Measurements from ENCODE around the gene TMEM63A.
"Not testable (repeated sequence)": the region's sequence is repeated elsewhere in the genome, so short reads cannot be mapped to it uniquely, and the experiment has no call there.

The TMEM63A gene

DNA sequence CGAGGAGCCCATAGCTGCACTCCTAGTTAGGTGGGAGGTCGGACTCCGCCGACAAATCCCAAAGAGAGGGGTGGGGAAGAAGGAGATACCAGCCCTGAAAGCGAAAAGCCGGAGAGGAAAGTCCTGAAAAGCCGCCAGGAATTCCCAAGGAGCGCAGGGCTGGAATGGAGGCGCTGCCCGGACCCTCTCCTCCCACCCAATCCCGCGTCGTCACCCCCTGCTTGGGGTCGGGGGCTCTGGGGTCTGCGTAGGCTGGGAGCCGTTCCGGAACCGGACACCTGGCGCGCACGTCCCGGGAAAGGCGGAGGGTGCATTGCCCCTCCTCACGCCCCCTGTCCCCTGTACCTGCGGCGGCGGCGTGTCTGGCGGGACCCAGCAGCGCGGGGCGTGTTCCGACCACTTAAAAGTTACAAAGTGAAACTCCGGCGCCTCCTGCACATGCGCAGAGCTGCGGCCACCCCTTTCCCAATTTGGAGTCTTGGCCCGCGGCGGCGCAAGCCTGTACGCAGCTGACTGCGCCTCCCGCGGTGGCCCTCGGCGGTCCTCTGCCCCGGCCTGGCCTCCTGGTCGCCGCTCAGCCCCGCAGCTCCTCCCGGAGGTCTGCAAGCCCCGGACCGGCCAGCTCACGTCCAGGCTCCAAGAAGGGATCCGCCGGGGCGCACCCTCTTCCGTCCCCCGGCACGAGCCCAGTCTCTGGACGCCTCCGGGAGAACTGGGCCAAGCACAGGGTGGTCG lies at the start of gene TMEM63A:
TMEM63A (minus strand) TSS at position 422 of the 735 bp plus-strand sequence. CDS start 4,800 bp downstream, outside the sequence.
- TF ChIP-seq CTCF (IDR thresholded peaks at IDR 0.05; ENCODE audit: low read depth, low read length) = peak; percentile 30
- peak; percentile 67 for DNase-seq (ENCODE audit: extremely low read depth, low read depth)

GRCh38 chr1:225931270-225932136 lies 49.3 kb upstream of the TMEM63A start:
- no peak for DNase-seq (ENCODE audit: extremely low read depth, low read depth)
- TF ChIP-seq CTCF (IDR thresholded peaks at IDR 0.05; ENCODE audit: low read depth, low read length) = no peak

DNA sequence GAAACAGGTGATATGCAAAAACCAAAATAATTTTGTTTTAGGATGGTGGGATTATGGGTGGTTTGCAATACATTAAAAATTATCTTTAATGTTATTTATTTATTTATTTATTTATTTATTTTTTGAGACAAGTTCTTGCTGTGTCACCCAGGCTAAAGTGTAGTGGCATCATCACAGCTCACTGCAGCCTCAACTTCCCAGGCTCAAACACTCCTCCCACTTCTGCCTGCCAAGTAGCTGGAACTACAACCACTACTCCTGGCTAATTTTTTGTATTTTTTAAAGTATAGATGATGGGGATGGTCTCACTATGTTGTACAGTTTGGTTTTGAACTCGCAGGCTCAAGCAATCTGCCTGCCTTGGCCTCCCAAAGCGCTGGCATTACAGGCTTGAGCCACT lies 48.4 kb upstream of the TMEM63A start:
- TF ChIP-seq CTCF (IDR thresholded peaks at IDR 0.05; ENCODE audit: low read depth, low read length) = no peak
- DNase-seq (ENCODE audit: extremely low read depth, low read depth) = no peak

DNA sequence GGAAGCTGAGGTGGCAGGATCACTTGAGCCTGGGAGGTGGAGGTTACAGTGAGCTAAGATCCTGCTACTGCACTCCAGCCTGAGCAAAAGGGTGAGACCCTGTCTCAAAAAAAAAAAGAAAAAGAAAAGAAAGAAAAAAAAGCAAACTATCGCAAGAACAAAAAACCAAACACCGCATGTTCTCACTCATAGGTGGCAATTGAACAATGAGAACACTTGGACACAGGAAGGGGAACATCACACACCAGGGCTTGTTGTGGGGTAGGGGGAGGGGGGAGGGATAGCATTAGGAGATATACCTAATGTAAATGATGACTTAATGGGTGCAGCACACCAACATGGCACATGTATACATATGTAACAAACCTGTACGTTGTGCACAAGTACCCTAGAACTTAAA lies 47.3 kb upstream of the TMEM63A start:
- not testable (repeated sequence) for DNase-seq (ENCODE audit: extremely low read depth, low read depth)

GRCh38 chr1:225928186-225929175 lies 46.3 kb upstream of the TMEM63A start:
- DNase-seq (ENCODE audit: extremely low read depth, low read depth) = no peak
- no peak for TF ChIP-seq CTCF (IDR thresholded peaks at IDR 0.05; ENCODE audit: low read depth, low read length)

DNA sequence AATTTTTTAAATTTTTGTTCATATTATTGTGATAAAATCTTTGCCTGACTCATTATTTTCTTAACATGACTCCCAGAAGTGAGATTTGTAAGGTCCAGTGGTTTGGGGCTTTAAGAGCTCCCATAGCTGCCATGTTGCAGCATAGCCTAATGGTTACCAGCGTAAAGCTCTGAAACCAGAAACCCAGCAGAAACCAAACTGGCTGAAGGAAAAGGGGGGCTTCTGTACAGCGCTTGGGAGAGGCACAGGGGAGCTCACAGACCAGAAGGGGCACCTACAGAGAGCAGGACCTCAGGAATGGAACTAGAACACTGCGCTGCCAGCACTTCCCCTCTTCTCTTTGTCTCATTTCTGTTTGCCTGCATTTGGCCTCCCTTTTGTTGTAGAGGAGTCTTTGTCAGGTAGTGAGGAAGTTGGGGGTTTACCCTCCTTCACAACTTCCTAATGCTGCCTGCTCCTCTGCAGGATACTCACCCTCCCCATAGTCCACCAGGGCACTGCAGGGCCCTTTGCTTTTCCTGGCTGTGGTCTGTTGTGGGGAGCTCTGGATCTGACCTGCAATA lies 44.5 kb upstream of the TMEM63A start:
- no peak for DNase-seq (ENCODE audit: extremely low read depth, low read depth)
- no peak for TF ChIP-seq CTCF (IDR thresholded peaks at IDR 0.05; ENCODE audit: low read depth, low read length)
